Panc1 (cell line): ENCODE results near the gene FGGY. TPM values are rescaled to one million over a fixed set of nuclear protein-coding genes. Genes with fewer than 3 reads are reported as not detected.

Experiments
- ATAC-seq: fragments of 200-7000 bp; cut with Tn5 transposase; 2 replicates; pipeline ENCODE4 v1.9.1; 2020; ENCODE audit warnings: mild to moderate bottlenecking, moderate library complexity
- BruUV-seq: library from RNA; stranded (reverse); fragments of 400-500 nt; replicated peaks from 2 replicates; lab custom pipeline; 2021; lab: Mats Ljungman, UMichigan
- CTCF ChIA-PET: fragments of 300-600 bp; sonication (Branson Sonifier 250); formaldehyde crosslinking; loops from one replicate; lab custom pipeline; 2022; ENCODE audit warnings: antibody characterized with exemption; lab: Charles Lee
- POLR2A ChIA-PET: fragments of 300-600 bp; sonication (Branson Sonifier 250); formaldehyde crosslinking; loops from one replicate; lab custom pipeline; 2022; ENCODE audit warnings: antibody characterized with exemption; lab: Charles Lee
- DNase-seq: peaks from one replicate; pipeline ENCODE4 v3.0.0-alpha.2; 2010; ENCODE audit warnings: low read depth, low spot score
- H3K27ac ChIP-seq: 2 replicates; pipeline ENCODE4 v1.5.1; 2011; ENCODE audit warnings: mild to moderate bottlenecking, low read length, inconsistent platforms
- H3K27me3 ChIP-seq: fragments of 200-500 bp; sonication (Bioruptor generic); 2 replicates; pipeline ENCODE4 v1.6.0; 2014; ENCODE audit warnings: low read length, inconsistent platforms; ENCODE audit not compliant: control insufficient read depth, insufficient read depth
- H3K36me3 ChIP-seq: fragments of 200-500 bp; sonication (Bioruptor generic); 2 replicates; pipeline ENCODE4 v1.5.1; 2014; ENCODE audit warnings: inconsistent platforms, mild to moderate bottlenecking, low read length, moderate library complexity; ENCODE audit not compliant: control insufficient read depth, insufficient read depth
- H3K4me1 ChIP-seq: 2 replicates; pipeline ENCODE4 v1.5.1; 2011; ENCODE audit warnings: inconsistent platforms, mild to moderate bottlenecking, low read length, moderate library complexity; ENCODE audit not compliant: control insufficient read depth, insufficient read depth
- H3K4me3 ChIP-seq, 2 experiments: 2 replicates each; pipeline ENCODE4 v1.5.1; 2011 to 2012; ENCODE audit warnings: low read depth in 2 of 2, low read length in 2 of 2, mild to moderate bottlenecking in 2 of 2, inconsistent platforms in 1 of 2, moderate library complexity in 1 of 2
- H3K9me3 ChIP-seq: fragments of 200-500 bp; sonication (Bioruptor generic); 2 replicates; pipeline ENCODE4 v1.5.1; 2014; ENCODE audit warnings: low read depth, mild to moderate bottlenecking, inconsistent platforms, low read length, moderate library complexity; ENCODE audit not compliant: control insufficient read depth, insufficient read depth
- CTCF ChIP-seq: fragments of 450-650 bp; IDR thresholded peaks from 2 replicates; pipeline ENCODE4 v1.5.1; 2017; ENCODE audit warnings: mild to moderate bottlenecking
- POLR2AphosphoS5 ChIP-seq: IDR thresholded peaks from 2 replicates; pipeline ENCODE4 v1.6.1; 2012; ENCODE audit warnings: mild to moderate bottlenecking, low read depth, low read length, moderate library complexity
- SIN3A ChIP-seq: IDR thresholded peaks from 2 replicates; pipeline ENCODE4 v1.6.1; 2012; ENCODE audit warnings: low read depth, mild to moderate bottlenecking, low read length, moderate library complexity, borderline replicate concordance; ENCODE audit not compliant: insufficient read depth
- TCF7L2 ChIP-seq: IDR thresholded peaks from 2 replicates; pipeline ENCODE4 v1.6.1; 2011; ENCODE audit warnings: mild to moderate bottlenecking, low read depth, low read length, inconsistent platforms
- in situ Hi-C: cut with HindIII; loops from 2 replicates; pipeline ENCODE4 v1.10.0; 2016; ENCODE audit warnings: low sequenced_read_pairs, low pct_unique_long_range_greater_than_20kb
- intact Hi-C: fragments of 100-400 bp; cut with micrococcal nuclease; formaldehyde crosslinking; loops from one replicate; pipeline ENCODE4 v1.10.0; 2022; ENCODE audit not compliant: unreplicated experiment
- total RNA-seq: library from RNA; stranded (reverse); gene quantifications from one replicate; pipeline ENCODE4 v1.2.1, GENCODE V29; 2021; ENCODE audit not compliant: unreplicated experiment
- TF ChIP-seq, protein P1 (sequence below), 2 experiments: IDR thresholded peaks; 2 replicates each; pipeline ENCODE4 v1.6.1; 2011 to 2012; ENCODE audit warnings: low read depth in 2 of 2, control low read depth in 1 of 2, low read length in 1 of 2, mild to moderate bottlenecking in 1 of 2, moderate library complexity in 1 of 2; ENCODE audit not compliant: insufficient read depth in 1 of 2

Gene FGGY
- total RNA-seq, 1 experiment from 2014 or later, result 15.5 TPM

GRCh38 chr1:59561796-59562195 lies 264.9 kb downstream of the FGGY start:
- TF ChIP-seq SIN3A (no peak), POLR2AphosphoS5 (no peak), TCF7L2 (no peak), CTCF (no peak)
- TF ChIP-seq, protein P1, sequence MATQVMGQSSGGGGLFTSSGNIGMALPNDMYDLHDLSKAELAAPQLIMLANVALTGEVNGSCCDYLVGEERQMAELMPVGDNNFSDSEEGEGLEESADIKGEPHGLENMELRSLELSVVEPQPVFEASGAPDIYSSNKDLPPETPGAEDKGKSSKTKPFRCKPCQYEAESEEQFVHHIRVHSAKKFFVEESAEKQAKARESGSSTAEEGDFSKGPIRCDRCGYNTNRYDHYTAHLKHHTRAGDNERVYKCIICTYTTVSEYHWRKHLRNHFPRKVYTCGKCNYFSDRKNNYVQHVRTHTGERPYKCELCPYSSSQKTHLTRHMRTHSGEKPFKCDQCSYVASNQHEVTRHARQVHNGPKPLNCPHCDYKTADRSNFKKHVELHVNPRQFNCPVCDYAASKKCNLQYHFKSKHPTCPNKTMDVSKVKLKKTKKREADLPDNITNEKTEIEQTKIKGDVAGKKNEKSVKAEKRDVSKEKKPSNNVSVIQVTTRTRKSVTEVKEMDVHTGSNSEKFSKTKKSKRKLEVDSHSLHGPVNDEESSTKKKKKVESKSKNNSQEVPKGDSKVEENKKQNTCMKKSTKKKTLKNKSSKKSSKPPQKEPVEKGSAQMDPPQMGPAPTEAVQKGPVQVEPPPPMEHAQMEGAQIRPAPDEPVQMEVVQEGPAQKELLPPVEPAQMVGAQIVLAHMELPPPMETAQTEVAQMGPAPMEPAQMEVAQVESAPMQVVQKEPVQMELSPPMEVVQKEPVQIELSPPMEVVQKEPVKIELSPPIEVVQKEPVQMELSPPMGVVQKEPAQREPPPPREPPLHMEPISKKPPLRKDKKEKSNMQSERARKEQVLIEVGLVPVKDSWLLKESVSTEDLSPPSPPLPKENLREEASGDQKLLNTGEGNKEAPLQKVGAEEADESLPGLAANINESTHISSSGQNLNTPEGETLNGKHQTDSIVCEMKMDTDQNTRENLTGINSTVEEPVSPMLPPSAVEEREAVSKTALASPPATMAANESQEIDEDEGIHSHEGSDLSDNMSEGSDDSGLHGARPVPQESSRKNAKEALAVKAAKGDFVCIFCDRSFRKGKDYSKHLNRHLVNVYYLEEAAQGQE (IDR thresholded peaks at IDR 0.05; ENCODE audit: insufficient read depth in 1 of 2, low read depth in 2 of 2, low read length in 1 of 2), result no peak
- Histone ChIP-seq H3K27me3 (no peaks in the 10 kb centered on the region), H3K36me3 (no peaks in the 10 kb centered on the region), H3K27ac (no peak overlapping the region), H3K9me3 (peaks cover 7% of the 10 kb centered on the region; the same call in 1 of the 2 replicates), H3K4me3 (no peak overlapping the region), H3K4me1 (no peaks in the 10 kb centered on the region)
- CTCF ChIA-PET, result no interaction called here
- POLR2A ChIA-PET, result no interaction called here
- ATAC-seq, result no peak
- in situ Hi-C loops, result no loop called here
- no TSS peak for BruUV-seq
- DNase-seq, result no peak
- intact Hi-C loops, result no loop called here

DNA sequence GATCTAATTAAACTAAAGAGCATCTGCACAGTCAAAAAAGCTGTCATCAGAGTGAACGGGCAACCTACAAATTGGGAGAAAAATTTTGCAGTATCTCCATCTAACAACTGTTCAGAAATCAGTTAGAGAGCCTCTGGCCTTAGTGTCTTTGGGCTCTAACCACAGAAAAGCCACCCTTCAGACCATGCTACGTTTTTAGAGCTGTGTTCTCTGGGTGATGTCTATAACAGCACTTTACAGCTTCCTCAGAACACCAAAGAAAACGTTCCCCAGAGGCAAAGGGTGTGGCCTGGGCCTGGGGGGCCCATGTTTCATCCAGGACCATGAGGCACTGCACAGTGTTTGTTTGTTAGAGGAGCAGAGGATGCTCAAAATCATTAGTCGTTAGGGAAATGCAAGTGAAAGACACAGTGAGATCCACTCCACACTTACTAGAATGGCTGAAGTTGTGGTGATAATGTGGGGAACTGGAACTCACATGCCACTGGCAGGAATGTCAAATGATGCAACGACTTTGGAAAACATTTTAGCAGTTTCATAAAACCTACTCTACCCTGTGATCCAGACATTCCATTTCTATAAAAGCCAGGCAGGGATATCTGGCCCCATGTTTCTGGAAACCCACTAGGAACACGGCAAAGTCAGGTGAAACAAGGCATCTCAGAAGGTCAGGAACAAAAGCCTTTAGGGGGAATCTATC lies 267.4 kb downstream of the FGGY start:
- POLR2A ChIA-PET, result no interaction called here
- Histone ChIP-seq H3K9me3 (no peaks in the 10 kb centered on the region), H3K4me3 (no peak overlapping the region), H3K4me1 (no peaks in the 10 kb centered on the region), H3K27ac (no peak overlapping the region), H3K36me3 (no peaks in the 10 kb centered on the region), H3K27me3 (no peaks in the 10 kb centered on the region)
- DNase-seq (no peak), ATAC-seq (no peak)
- BruUV-seq, result no TSS peak
- intact Hi-C loops (no loop called here), in situ Hi-C loops (no loop called here)
- TF ChIP-seq POLR2AphosphoS5, result no peak
- TF ChIP-seq, protein P1 (IDR thresholded peaks at IDR 0.05; ENCODE audit: insufficient read depth in 1 of 2, low read depth in 2 of 2, low read length in 1 of 2), result no peak
- no peak for TF ChIP-seq SIN3A
- no peak for TF ChIP-seq TCF7L2
- TF ChIP-seq CTCF, result no peak
- CTCF ChIA-PET, result interaction anchor here (0.6 kb wide), 1 partner anchor 98 kb away, joined by 6 read pairs; no protein-coding TSS in a partner anchor
